PC-3 (cell line): Measurements from ENCODE around the gene ARHGEF7. TPM values are rescaled to one million over a fixed set of nuclear protein-coding genes. Genes with fewer than 3 reads are reported as not detected.

ENCODE experiments used
- ATAC-seq: fragments of 200-7000 bp; cut with Tn5 transposase; 2 replicates; pipeline ENCODE4 v1.9.1; 2020; ENCODE audit warnings: mild to moderate bottlenecking, moderate library complexity
- BruUV-seq: library from RNA; stranded (reverse); fragments of 400-500 nt; replicated peaks from 2 replicates; lab custom pipeline; 2021; lab: Mats Ljungman, UMichigan
- CTCF ChIA-PET: fragments of 300-600 bp; sonication (Branson Sonifier 250); formaldehyde crosslinking; loops from one replicate; lab custom pipeline; 2022; ENCODE audit warnings: antibody characterized with exemption; lab: Charles Lee
- POLR2A ChIA-PET: fragments of 300-600 bp; sonication (Branson Sonifier 250); formaldehyde crosslinking; loops from one replicate; lab custom pipeline; 2022; ENCODE audit warnings: antibody characterized with exemption; ENCODE audit not compliant: unreplicated experiment; lab: Charles Lee
- DNase-seq: peaks from one replicate; pipeline ENCODE4 v3.0.0-alpha.2; 2015
- H2AFZ ChIP-seq: fragments of 300-600 bp; sonication (generic); 2 replicates; pipeline ENCODE4 v1.6.0; 2016; ENCODE audit warnings: antibody characterized with exemption, low read length
- H3F3A ChIP-seq: fragments of 300-600 bp; sonication (generic); one replicate; pipeline ENCODE4 v1.6.0; 2017; ENCODE audit warnings: antibody characterized with exemption, low read length, control low read depth, mild to moderate bottlenecking; ENCODE audit not compliant: unreplicated experiment
- H3K27ac ChIP-seq: fragments of 300-600 bp; sonication (generic); 2 replicates; pipeline ENCODE4 v1.5.1; 2016; ENCODE audit warnings: mild to moderate bottlenecking, low read length
- H3K27me3 ChIP-seq: fragments of 300-600 bp; sonication (generic); 2 replicates; pipeline ENCODE4 v1.6.1; 2016; ENCODE audit warnings: low read length, mixed read lengths
- H3K36me3 ChIP-seq: fragments of 300-600 bp; sonication (generic); 2 replicates; pipeline ENCODE4 v1.6.1; 2016; ENCODE audit warnings: low read depth, mixed run types, low read length, mixed read lengths
- H3K4me1 ChIP-seq: fragments of 300-600 bp; sonication (generic); 2 replicates; pipeline ENCODE4 v1.5.1; 2016; ENCODE audit warnings: low read length; ENCODE audit not compliant: insufficient read depth
- H3K4me2 ChIP-seq: fragments of 300-600 bp; sonication (generic); 2 replicates; pipeline ENCODE4 v1.6.0; 2016; ENCODE audit warnings: low read length
- H3K4me3 ChIP-seq: fragments of 300-600 bp; sonication (generic); 2 replicates; pipeline ENCODE4 v1.5.1; 2016; ENCODE audit warnings: mild to moderate bottlenecking, low read length, mixed read lengths
- H3K79me2 ChIP-seq: fragments of 300-600 bp; sonication (generic); 2 replicates; pipeline ENCODE4 v1.6.1; 2017; ENCODE audit warnings: low read length, mixed read lengths
- H3K9ac ChIP-seq: fragments of 300-600 bp; sonication (generic); 2 replicates; pipeline ENCODE4 v1.6.0; 2016; ENCODE audit warnings: mild to moderate bottlenecking, low read length
- H3K9me2 ChIP-seq: fragments of 300-600 bp; sonication (generic); replicated peaks from 2 replicates; pipeline ENCODE4 v1.6.1; 2016; ENCODE audit warnings: mixed run types, low read length, mixed read lengths
- H3K9me3 ChIP-seq: fragments of 300-600 bp; sonication (generic); 2 replicates; pipeline ENCODE4 v1.6.1; 2016; ENCODE audit warnings: low read length, mixed read lengths
- H4K20me1 ChIP-seq: fragments of 300-600 bp; sonication (generic); 2 replicates; pipeline ENCODE4 v1.6.1; 2016; ENCODE audit warnings: low read length, mixed read lengths
- EZH2 ChIP-seq: fragments of 300-600 bp; sonication (generic); IDR thresholded peaks from one replicate; pipeline ENCODE4 v1.6.1; 2017; ENCODE audit warnings: antibody characterized with exemption, mild to moderate bottlenecking, low read length; ENCODE audit not compliant: unreplicated experiment
- EZH2phosphoT487 ChIP-seq: fragments of 300-600 bp; sonication (generic); IDR thresholded peaks from 2 replicates; pipeline ENCODE4 v1.6.1; 2018; ENCODE audit warnings: mild to moderate bottlenecking, antibody characterized with exemption, low read length, borderline replicate concordance
- intact Hi-C: fragments of 100-400 bp; cut with micrococcal nuclease; formaldehyde crosslinking; loops from 2 replicates; pipeline ENCODE4 v1.9.0; 2023
- total RNA-seq: library from RNA; depleted of rRNA; stranded (reverse); fragments of >200 nt; gene quantifications from 2 replicates; pipeline ENCODE4 v1.2.3, GENCODE V29; 2014
- TF ChIP-seq, protein P1 (sequence below): fragments of 300-600 bp; sonication (generic); conservative IDR thresholded peaks from 2 replicates; pipeline ENCODE4 v1.5.1; 2017; ENCODE audit warnings: antibody characterized with exemption, low read depth, mild to moderate bottlenecking, low read length

The ARHGEF7 gene
- total RNA-seq, 1 experiment from 2014 or later = 14.7 TPM

- Histone ChIP-seq H3F3A (no peaks in the 10 kb centered on the region), H3K4me2 (no peak overlapping the region), H2AFZ (no peak overlapping the region), H3K4me3 (no peak overlapping the region), H3K36me3 (no peaks in the 10 kb centered on the region), H3K27me3 (peaks cover 13% of the 10 kb centered on the region), H3K4me1 (no peaks in the 10 kb centered on the region), H3K9me2 (no peaks in the 10 kb centered on the region), H3K9ac (no peak overlapping the region), H3K79me2 (no peaks in the 10 kb centered on the region), H4K20me1 (no peaks in the 10 kb centered on the region), H3K9me3 (no peaks in the 10 kb centered on the region), H3K27ac (no peak overlapping the region)
- ChIA-PET CTCF (no interaction called here), POLR2A (interaction anchor here (0.6 kb wide), 1 partner anchor 27 kb away, joined by 17 read pairs; no protein-coding TSS in a partner anchor)
- intact Hi-C loops = no loop called here
- DNase-seq = no peak
- TF ChIP-seq EZH2 (no peak), EZH2phosphoT487 (no peak)
- TF ChIP-seq, protein P1, sequence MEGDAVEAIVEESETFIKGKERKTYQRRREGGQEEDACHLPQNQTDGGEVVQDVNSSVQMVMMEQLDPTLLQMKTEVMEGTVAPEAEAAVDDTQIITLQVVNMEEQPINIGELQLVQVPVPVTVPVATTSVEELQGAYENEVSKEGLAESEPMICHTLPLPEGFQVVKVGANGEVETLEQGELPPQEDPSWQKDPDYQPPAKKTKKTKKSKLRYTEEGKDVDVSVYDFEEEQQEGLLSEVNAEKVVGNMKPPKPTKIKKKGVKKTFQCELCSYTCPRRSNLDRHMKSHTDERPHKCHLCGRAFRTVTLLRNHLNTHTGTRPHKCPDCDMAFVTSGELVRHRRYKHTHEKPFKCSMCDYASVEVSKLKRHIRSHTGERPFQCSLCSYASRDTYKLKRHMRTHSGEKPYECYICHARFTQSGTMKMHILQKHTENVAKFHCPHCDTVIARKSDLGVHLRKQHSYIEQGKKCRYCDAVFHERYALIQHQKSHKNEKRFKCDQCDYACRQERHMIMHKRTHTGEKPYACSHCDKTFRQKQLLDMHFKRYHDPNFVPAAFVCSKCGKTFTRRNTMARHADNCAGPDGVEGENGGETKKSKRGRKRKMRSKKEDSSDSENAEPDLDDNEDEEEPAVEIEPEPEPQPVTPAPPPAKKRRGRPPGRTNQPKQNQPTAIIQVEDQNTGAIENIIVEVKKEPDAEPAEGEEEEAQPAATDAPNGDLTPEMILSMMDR = no peak
- no TSS peak for BruUV-seq
- ATAC-seq = no peak
Observed at GRCh38 chr13:111339366-111340143, 224.4 kb downstream of the ARHGEF7 start.

DNA sequence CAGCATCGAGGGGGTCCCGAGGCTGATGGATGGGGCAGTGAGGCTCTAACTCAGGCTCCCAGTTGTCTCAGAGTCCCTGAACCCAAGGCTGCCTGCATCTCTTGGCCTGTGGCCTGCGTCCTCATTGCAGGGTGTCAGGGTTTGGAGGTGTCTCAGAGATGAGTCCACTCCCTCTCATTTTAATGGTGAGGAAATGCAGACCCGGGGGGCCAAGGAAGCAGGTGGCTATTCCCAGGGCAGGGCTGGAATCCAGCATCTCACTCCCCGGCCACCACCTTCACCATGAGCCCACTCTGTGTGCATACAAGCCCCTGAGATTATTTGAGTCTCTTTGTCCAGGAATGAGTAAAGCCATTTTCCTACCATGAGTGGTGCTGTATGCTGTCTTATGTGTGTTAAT, 226.8 kb downstream of the ARHGEF7 start:
- Histone ChIP-seq H3K9me2 (no peaks in the 10 kb centered on the region), H3K9ac (no peak overlapping the region), H3K27me3 (no peaks in the 10 kb centered on the region), H3K9me3 (no peaks in the 10 kb centered on the region), H3K79me2 (no peaks in the 10 kb centered on the region), H3K36me3 (no peaks in the 10 kb centered on the region), H2AFZ (no peak overlapping the region), H3K4me3 (no peak overlapping the region), H4K20me1 (no peaks in the 10 kb centered on the region), H3K27ac (no peak overlapping the region), H3K4me1 (no peaks in the 10 kb centered on the region), H3K4me2 (no peak overlapping the region), H3F3A (no peaks in the 10 kb centered on the region)
- POLR2A ChIA-PET = no interaction called here
- CTCF ChIA-PET = no interaction called here
- intact Hi-C loops = no loop called here
- BruUV-seq = no TSS peak
- DNase-seq = no peak
- ATAC-seq = no peak
- TF ChIP-seq EZH2phosphoT487 = no peak
- no peak for TF ChIP-seq EZH2
- TF ChIP-seq, protein P1 = no peak

DNA sequence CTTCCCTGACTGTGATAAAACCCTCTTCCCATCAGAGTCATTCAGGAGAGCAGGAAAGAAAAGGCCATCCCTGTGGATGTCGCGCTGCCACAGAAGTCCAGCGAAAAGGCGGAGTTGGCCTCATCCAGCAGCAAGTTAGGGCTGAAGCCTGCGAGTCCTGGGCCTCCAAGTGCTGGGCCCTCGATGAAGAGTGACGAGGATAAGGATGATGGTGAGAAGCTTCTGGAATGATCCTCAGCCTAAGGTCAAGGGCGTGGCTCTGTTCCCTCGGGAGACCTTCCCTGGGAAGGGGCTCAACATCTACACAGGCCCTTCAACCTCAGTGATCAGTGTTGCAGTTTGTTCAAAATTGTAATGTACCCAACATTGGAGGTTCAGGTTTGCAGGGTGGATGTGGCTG, 227.6 kb downstream of the ARHGEF7 start:
- no peaks in the 10 kb centered on the region for H4K20me1 ChIP-seq
- no peak overlapping the region for H3K4me2 ChIP-seq
- intact Hi-C loops = no loop called here
- no peaks in the 10 kb centered on the region for H3K9me3 ChIP-seq
- ATAC-seq (no peak), DNase-seq (no peak)
- no peaks in the 10 kb centered on the region for H3K79me2 ChIP-seq
- no peak overlapping the region for H3K9ac ChIP-seq
- H2AFZ ChIP-seq = no peak overlapping the region
- no peaks in the 10 kb centered on the region for H3K27me3 ChIP-seq
- H3K9me2 ChIP-seq = no peaks in the 10 kb centered on the region
- H3K27ac ChIP-seq = no peak overlapping the region
- no peaks in the 10 kb centered on the region for H3K4me1 ChIP-seq
- H3F3A ChIP-seq = no peaks in the 10 kb centered on the region
- BruUV-seq = no TSS peak
- TF ChIP-seq EZH2phosphoT487 (no peak), EZH2 (no peak)
- TF ChIP-seq, protein P1 = no peak
- H3K4me3 ChIP-seq = no peak overlapping the region
- CTCF ChIA-PET = no interaction called here
- POLR2A ChIA-PET = no interaction called here
- no peaks in the 10 kb centered on the region for H3K36me3 ChIP-seq
